Right lung (tissue), 5 donors: ENCODE data around the gene ASIP. TPM values are rescaled to one million over a fixed set of nuclear protein-coding genes. Genes with fewer than 3 reads are reported as not detected.
A peak's percentile ranks its signal among the peaks of the same experiment; 100 is the strongest.

Experiments used
- DNase-seq, 2 donors: peaks; one replicate each; pipeline ENCODE4 v3.0.0-alpha.2; 2013
- polyA plus RNA-seq, 5 donors: library from polyadenylated mRNA; unstranded; fragments of 120-200 nt; gene quantifications; one replicate each; pipeline versions ENCODE4 v1.2.1 to v1.2.3, GENCODE V29; 2013; ENCODE audit warnings: inconsistent platforms in 1 of 5, low replicate concordance in 1 of 5; ENCODE audit not compliant: insufficient read length in 5 of 5, insufficient read depth in 1 of 5

The ASIP gene
- polyA plus RNA-seq, 5 donors = 0.32 to 0.36 (median 0.33) TPM; not detected in 2

DNA sequence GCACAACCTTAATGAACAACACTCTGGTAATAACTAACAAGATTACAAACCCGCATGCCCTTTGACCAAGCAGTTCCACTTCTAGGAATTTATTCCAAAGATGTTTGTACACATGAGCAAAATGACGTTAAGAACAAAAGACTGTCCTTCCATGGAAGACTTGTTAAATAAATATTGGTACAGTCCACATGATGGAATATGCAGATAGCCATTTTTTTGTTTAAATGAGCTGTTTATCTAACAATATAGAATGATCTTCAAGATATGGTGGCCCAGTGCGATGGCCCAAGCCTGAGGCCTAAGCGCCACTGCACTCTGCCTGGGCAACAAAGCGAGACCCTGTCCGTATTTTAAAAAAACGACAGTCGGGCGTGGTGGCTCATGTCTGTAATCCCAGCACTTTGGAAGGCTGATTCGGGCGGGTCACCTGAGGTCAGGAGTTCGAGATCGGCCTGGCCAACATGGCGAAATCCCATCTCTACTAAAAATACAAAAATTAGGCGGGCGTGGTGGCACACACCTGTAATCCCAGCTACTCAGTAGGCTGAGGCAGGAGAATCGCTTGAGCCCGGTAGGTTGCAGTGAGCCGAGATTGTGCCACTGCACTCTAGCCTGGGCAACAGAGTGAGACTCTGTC, 69.4 kb downstream of the ASIP start:
- no peak for DNase-seq

DNA sequence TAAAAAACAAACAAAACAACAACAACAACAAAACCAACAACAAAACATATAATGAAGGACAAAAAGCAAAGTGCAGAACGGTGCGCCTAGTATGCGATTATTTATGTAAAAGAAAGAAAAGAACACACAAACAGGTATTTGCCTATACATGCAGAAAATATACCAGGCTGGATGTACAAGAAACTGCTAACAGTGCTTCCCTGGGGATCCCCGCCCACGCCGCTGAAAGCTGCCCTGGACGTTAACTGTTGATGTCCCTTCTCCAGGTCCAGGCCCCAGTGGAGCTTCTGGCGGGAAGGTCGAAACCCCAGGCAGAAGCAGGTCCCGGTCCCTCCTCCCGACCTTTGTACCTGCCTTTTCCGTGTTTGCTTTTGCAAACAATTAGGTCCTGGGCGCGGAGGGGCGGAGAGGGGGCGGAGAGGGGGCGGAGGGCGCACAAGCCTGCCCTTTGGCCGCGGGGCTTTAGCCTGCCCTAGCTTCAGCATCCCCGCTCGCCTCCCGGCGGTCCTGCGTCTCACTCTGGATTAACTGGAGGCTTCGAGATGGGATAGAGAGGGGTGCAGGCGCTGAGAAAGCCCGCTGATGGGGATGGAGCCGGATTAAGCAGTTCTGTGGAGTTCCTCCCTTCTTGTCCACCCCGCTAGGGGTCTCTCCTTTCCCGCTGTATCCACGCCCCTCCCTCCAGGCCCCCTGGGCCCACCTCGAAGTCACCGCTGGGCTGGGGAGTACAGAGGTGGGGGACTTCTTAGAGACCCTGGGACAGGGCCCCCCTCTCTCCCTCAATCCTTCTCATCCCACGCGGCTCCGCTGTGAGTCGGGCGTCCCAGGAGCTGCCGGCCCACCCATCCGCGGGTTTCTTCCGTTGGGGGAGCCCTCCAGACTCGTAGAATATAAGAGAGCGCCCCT, 70.1 kb downstream of the ASIP start:
- DNase-seq = no peak

DNA sequence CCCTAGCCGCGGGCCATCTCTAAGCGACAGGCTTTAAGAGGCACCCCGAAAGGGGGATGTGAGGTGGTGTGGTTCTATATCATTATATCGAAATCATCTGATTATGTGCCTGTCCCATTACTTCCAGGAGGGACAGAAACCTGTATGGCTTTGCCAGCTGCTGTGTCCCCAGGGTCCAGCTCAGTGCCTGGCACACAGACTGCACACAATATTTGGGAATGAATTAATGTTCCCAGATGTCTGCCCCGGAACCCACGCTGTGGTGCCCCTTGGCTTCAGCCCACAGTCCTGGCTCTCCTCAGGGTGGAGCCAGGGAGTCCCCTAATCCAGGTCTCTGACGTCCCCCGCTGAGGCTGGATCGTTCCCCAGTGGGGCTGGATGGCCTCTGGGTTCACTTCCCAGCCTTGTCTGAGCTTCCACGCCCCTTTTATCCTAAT, 70.8 kb downstream of the ASIP start:
- no peak for DNase-seq

DNA sequence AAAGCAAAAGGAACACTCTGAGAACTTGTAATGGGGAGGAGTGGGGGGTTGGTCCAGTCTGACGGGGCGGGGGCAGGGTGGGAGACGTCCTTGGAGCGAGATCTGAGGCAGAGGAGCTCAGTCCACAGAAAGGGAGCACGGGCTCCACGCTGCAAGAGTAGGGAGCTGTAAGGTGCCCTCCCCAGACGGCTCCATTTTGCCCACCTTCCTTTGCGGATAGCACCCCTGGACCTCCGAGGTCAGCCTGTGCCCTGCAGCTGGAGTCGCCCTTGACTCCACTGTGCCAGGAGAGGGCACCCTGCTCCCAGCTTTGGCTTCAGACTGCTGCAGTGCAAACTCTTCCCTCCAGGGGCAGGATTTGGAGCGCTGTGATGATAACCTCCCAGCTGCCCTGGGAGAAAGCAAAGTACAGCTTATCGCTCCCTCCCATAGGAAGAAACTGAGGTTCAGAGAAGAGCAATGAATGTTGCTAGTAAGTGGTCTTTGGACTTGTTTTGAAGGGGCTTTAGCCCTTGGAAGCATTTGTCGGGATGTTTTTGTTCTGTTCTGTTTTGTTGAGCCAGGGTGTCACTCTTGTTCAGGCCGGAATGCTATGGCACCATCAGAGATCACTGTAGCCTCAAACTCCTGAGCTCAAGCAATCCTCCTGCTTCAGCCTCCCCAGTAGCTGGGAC, 71.5 kb downstream of the ASIP start:
- DNase-seq = peak; percentile 72 to 81

DNA sequence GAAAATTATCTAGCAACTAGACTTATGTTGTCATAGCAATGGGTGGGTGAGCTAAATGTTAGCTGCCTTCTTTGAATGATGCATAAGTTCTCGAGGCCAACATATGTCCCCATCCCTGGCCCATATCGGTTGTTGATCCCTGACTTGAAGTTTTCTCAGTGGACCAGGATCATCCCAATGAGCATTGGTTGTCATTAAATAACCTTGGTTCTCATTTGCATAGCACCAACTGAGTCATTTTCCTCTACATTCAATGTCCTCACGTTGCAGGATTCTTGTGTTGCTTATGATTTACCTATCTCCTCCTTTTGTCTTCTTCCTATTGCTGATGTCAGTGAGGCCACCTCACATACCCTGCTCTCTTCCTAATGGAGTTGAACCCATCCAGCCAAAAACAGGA, 74.0 kb downstream of the ASIP start:
- DNase-seq = no peak

DNA sequence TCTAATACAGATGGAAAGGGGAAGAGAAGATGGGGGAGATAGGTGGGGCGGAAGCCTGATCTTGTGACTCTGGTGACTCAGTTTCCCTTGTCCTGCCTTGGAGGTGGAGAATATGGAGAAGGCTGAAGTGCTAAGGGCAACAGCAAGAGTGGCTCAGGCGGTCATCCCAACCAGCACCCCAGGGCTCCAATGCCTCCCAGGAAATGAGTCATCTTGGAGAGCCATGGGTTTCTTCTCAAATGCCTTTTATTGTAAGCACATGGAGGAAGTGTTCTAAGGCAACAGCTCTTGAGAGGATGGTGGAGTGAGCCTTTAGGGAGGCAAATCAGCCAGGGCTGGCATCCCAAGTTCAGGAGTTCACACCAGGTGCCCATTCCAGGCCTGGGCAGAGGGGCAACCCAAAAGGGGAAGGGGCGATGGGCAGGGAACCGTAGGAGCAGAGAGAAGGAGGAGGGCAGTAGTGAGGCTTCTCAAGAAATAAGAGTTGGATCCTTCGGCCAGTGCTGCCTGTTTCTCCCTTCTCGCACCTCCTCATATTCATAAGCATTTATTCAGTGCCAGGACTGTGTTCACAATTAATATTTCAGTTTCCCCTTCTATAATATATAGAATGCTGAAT, 75.1 kb downstream of the ASIP start:
- no peak for DNase-seq

Other genes starting within 250 kb of the ASIP start
- gene RALY, start 247.5 kb upstream of the ASIP start, polyA plus RNA-seq = 100 to 1,000 TPM; 206 to 250 (median 215) TPM
- 10 to 100 TPM; 41.6 to 47.5 (median 46.5) TPM for gene EIF2S2, start 129.2 kb upstream of the ASIP start, polyA plus RNA-seq
- 100 to 1,000 TPM in 4 of 5 donors, 10 to 100 TPM in 1; 99.0 to 126 (median 110) TPM for gene AHCY, start 61.9 kb downstream of the ASIP start, polyA plus RNA-seq
- gene ITCH, start 121.8 kb downstream of the ASIP start, polyA plus RNA-seq = 10 to 100 TPM; 28.0 to 49.2 (median 43.7) TPM